Measurements from ENCODE around the gene CNTN1. TPM values are rescaled to one million over a fixed set of nuclear protein-coding genes. Genes with fewer than 3 reads are reported as not detected.

Gene CNTN1
- total and polyA plus RNA-seq, 2 of the 13 experiments (the other 11 are each of a cell fraction or from before 2014, with no cell fraction given), result 0.01 to 0.07 TPM

DNA sequence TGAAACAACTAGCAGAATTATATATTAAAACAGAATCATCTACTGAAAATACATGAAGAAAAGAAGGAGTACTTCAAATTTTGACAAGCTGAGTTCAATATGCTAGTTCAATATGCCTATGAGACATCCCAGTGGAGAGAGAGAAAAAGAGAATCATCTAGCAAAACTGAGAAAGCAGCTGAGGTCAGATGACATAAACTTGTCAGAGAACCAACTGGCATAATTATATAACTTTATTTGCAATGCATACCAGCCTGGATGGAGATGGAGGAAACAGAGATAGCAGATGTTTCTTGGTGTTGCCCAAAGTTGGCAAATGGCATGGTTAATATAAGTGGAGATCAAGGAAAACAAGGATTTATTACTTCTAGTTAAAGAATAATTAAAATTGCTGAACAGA lies 347.2 kb downstream of the CNTN1 start (continued):
- TF ChIP-seq, protein P1, sequence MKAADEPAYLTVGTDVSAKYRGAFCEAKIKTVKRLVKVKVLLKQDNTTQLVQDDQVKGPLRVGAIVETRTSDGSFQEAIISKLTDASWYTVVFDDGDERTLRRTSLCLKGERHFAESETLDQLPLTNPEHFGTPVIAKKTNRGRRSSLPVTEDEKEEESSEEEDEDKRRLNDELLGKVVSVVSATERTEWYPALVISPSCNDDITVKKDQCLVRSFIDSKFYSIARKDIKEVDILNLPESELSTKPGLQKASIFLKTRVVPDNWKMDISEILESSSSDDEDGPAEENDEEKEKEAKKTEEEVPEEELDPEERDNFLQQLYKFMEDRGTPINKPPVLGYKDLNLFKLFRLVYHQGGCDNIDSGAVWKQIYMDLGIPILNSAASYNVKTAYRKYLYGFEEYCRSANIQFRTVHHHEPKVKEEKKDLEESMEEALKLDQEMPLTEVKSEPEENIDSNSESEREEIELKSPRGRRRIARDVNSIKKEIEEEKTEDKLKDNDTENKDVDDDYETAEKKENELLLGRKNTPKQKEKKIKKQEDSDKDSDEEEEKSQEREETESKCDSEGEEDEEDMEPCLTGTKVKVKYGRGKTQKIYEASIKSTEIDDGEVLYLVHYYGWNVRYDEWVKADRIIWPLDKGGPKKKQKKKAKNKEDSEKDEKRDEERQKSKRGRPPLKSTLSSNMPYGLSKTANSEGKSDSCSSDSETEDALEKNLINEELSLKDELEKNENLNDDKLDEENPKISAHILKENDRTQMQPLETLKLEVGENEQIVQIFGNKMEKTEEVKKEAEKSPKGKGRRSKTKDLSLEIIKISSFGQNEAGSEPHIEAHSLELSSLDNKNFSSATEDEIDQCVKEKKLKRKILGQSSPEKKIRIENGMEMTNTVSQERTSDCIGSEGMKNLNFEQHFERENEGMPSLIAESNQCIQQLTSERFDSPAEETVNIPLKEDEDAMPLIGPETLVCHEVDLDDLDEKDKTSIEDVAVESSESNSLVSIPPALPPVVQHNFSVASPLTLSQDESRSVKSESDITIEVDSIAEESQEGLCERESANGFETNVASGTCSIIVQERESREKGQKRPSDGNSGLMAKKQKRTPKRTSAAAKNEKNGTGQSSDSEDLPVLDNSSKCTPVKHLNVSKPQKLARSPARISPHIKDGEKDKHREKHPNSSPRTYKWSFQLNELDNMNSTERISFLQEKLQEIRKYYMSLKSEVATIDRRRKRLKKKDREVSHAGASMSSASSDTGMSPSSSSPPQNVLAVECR (CRISPR knock-in tag; IDR thresholded peaks at IDR 0.05; ENCODE audit: borderline replicate concordance), result no peak
- TF ChIP-seq FOXO1 (CRISPR knock-in tag; IDR thresholded peaks at IDR 0.05) (no peak), RAD51 (IDR thresholded peaks at IDR 0.05; ENCODE audit: borderline replicate concordance) (no peak), PRMT3 (CRISPR knock-in tag; IDR thresholded peaks at IDR 0.05; ENCODE audit: borderline replicate concordance, low read depth) (no peak), HOXA5 (CRISPR knock-in tag; IDR thresholded peaks at IDR 0.05) (no peak), ZNF335 (CRISPR knock-in tag; IDR thresholded peaks at IDR 0.05) (no peak)
- TF ChIP-seq, protein P2, sequence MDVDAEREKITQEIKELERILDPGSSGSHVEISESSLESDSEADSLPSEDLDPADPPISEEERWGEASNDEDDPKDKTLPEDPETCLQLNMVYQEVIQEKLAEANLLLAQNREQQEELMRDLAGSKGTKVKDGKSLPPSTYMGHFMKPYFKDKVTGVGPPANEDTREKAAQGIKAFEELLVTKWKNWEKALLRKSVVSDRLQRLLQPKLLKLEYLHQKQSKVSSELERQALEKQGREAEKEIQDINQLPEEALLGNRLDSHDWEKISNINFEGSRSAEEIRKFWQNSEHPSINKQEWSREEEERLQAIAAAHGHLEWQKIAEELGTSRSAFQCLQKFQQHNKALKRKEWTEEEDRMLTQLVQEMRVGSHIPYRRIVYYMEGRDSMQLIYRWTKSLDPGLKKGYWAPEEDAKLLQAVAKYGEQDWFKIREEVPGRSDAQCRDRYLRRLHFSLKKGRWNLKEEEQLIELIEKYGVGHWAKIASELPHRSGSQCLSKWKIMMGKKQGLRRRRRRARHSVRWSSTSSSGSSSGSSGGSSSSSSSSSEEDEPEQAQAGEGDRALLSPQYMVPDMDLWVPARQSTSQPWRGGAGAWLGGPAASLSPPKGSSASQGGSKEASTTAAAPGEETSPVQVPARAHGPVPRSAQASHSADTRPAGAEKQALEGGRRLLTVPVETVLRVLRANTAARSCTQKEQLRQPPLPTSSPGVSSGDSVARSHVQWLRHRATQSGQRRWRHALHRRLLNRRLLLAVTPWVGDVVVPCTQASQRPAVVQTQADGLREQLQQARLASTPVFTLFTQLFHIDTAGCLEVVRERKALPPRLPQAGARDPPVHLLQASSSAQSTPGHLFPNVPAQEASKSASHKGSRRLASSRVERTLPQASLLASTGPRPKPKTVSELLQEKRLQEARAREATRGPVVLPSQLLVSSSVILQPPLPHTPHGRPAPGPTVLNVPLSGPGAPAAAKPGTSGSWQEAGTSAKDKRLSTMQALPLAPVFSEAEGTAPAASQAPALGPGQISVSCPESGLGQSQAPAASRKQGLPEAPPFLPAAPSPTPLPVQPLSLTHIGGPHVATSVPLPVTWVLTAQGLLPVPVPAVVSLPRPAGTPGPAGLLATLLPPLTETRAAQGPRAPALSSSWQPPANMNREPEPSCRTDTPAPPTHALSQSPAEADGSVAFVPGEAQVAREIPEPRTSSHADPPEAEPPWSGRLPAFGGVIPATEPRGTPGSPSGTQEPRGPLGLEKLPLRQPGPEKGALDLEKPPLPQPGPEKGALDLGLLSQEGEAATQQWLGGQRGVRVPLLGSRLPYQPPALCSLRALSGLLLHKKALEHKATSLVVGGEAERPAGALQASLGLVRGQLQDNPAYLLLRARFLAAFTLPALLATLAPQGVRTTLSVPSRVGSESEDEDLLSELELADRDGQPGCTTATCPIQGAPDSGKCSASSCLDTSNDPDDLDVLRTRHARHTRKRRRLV (CRISPR knock-in tag; IDR thresholded peaks at IDR 0.05), result no peak
- TF ChIP-seq, protein P3, sequence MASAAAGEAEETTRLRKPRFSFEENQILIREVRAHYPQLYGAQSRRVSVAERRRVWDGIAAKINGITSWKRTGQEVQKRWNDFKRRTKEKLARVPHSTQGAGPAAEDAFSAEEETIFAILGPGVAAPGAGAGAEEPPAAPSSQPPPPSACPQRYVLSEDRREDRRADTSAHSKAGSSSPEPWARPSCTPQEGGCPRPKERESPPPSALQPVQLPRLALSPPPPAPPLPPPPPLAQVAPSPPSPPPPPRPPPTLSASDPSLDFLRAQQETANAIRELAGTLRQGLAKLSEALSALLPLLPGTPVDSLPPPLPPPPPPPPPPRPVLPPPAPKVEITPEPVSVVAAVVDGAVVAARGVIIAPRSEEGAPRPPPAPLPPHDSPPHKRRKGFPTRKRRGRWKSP (CRISPR knock-in tag; IDR thresholded peaks at IDR 0.05), result no peak

Measured in HepG2 (cell line).